HG03045 (cell line): ENCODE results near the gene CDR2L.
"Not testable (repeated sequence)": the region's sequence is repeated elsewhere in the genome, so short reads cannot be mapped to it uniquely, and the experiment has no call there.

ENCODE experiments used
- ATAC-seq: cut with Tn5 transposase; IDR thresholded peaks from one replicate; pipeline ENCODE4 v1.9.1; 2021; ENCODE audit warnings: mild to moderate bottlenecking, moderate library complexity; ENCODE audit not compliant: unreplicated experiment

CDR2L gene

GRCh38 chr17:75008373-75008772 lies 20.9 kb downstream of the CDR2L start:
- ATAC-seq, result no peak

DNA sequence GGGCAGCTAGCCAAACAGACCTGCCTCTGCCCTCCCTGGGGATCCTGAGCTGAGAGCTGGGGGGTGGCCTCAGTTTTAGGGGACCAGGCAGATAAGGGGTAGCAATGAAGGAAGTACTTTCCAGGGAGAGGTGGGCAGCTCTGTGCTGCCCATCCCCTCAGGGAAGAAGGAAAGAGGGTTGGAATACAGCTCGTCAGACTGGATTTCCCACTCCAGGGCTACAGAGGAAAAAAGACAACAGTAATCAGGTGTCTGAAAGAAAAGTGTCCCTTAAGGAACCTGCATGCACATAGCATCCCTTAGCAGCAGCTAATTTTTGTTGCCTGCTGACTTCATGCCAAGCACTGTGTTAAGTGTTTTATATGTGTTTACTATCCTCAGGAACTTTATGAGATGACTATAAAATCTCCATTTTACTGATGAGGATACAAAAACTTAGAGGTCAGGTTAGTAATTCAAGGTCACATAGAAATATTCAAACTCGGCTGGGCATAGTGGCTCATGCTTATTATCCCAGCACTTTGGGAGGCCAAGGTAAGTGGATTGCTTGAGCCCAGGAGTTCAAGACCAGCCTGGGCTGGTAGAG lies 21.8 kb downstream of the CDR2L start:
- ATAC-seq, result no peak

DNA sequence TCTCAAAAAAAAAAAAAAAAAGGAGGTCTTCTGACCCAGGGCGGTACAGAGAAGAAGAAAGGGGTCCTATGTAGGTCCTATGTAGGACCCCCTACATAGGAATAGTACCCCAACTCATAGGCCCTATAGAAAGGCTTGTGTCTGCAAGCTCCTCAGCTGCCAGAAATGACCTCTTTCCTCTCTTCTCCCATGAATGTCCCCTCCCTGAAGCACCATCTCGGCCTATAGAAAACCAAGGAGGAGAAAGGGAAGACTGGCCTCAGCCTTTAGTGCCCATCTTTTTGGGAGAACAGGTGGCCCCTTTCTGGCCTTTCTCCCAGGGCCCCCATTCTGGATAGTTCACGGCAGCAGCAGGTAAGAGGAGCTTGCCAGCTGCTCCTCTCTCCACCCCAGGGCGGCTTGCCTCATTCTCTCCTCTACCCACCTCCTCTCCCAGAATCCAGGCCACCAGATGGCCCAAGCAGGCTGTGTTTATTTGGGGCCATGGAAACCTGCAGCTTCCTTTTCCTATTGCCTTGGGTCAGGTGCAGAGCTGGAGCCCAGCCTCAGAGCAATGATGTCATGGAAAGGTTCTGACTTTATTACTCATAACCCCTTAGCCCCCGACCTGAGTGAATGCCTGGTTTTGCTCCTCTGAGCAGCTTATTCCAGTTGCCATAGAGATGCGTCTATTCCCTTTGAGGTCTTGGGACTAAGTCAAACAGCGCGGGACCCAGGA lies 23.4 kb downstream of the CDR2L start:
- ATAC-seq, result no peak

- no peak for ATAC-seq
Measured at GRCh38 chr17:75011401-75012095, 24.1 kb downstream of the CDR2L start.

- no peak for ATAC-seq
Measured at GRCh38 chr17:75012096-75012345, 24.6 kb downstream of the CDR2L start.

DNA sequence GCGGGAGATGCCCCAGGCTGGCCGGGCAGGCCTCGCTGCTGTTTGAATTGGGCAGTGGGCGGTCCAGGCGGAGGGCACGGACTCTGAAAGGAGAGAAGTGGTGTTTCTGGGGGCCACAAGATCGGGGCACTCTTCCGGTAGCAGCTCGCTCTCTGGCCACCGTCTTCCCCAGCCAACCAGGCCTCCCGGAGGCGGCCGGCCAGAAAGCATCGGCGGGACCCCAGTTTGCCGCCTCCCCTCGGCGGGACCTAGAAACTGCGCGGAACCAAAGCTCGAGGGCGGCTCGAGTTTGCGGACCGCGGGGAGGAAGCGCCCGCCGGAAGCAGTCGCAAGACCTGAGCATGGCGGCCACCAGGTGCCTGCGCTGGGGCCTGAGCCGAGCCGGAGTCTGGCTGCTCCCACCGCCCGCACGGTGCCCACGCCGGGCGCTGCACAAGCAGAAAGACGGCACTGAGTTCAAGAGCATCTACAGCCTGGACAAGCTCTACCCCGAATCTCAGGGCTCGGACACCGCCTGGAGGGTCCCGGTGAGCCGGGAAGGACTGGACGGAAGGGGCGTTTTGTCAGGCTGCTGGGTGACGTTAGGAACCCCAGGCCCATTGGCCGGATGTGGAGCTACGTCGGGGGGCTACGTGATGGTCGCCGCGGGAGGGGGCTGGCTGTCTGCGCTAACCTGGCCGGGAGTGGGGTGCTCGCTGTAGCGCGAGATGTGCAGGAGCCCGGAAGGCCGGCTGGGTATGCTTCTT lies 25.1 kb downstream of the CDR2L start, which contains the start of gene MRPL58:
MRPL58 (plus strand) TSS at position 325 of the 746 bp plus-strand sequence; CDS start at position 342, 17 bp downstream.
- ATAC-seq, result peak; percentile 79

DNA sequence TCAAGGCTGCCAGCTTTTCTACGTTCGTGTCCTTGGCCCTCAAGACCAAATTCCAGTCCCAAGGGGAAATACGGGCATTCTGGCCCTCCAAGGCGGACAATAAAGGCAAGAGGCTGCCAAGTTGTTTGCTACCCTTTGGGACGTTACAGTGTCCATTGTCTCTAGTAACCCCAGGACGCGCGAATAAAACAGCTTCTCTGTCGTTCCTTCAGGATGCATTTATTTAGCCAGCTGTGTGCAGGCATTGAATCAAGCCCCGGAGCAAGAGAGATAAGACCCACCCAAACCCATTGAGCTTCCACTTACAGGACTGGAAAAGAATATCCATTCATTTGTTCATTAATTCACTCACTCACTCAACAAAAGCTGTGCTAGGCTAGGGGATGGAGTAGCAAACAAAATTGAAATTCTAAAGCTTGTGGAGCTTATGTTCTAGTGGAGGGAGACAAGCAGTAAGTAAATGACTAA lies 25.7 kb downstream of the CDR2L start:
- no peak for ATAC-seq

DNA sequence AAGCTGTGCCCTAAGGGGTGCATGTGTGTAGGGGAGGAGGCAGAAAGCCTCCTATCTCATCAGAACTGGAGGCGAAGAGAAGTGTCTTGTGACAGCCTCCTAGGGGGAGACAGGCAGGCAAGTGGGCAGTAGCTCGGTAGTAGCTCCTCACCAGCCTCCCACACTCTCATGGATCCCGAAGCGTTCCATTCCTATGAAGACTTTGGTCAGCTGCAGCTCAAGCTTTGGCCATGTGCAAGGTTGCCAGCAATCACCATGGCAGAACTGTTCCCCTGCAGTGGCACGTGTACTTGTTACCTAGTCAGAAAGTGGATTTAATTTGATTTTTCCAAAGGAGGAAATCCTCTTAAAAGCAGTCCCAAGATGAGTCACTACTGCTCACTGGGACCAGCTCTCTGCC lies 31.7 kb downstream of the CDR2L start:
- no peak for ATAC-seq

GRCh38 chr17:75019710-75020109 lies 32.3 kb downstream of the CDR2L start:
- no peak for ATAC-seq

- no peak for ATAC-seq
Measured at GRCh38 chr17:75020331-75021110, 33.1 kb downstream of the CDR2L start.

DNA sequence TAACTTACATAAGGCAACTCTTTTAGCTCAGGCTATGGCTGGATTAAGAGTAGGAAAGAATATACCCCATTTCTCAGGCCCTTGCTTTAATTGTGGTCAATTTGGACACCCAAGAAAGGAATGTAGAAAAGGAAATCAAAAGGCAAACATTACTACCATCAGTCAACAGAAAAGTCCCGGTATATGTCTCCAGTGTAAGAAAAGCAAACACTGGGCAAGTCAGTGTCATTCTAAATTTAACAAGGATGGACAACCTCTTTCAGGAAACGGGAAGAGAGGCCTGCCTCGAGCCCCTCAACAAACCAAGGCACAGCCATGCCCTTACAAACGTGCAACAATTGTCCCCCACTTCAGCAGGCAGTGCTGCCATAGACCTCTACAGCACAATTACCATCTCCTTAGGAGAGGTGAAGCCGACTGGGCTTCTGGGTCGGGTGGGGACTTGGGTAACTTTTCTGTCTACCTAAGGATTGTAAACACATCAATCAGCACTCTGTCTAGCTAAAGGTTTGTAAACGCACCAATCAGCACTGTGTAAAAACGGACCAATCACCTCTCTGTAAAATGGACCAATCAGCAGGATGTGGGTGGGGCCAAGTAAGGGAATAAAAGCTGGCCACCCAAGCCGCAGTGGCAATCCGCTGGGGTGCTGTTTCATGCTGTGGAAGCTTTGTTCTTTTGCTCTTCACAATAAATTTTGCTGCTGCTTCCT lies 37.4 kb downstream of the CDR2L start:
- no peak for ATAC-seq

DNA sequence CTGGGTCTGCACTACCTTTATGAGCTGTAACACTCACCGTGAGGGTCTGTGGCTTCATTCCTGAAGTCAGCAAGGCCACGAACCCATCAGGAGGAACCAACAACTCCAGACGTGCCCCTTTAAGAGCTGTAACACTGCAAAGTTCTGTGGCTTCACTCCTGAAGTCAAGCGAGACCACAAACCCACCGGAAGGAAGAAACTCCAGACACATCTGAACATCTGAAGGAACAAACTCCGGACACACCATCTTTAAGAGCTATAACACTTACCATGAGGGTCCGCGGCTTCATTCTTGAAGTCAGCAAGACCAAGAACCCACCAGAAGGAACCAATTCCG lies 37.9 kb downstream of the CDR2L start:
- not testable (repeated sequence) for ATAC-seq

DNA sequence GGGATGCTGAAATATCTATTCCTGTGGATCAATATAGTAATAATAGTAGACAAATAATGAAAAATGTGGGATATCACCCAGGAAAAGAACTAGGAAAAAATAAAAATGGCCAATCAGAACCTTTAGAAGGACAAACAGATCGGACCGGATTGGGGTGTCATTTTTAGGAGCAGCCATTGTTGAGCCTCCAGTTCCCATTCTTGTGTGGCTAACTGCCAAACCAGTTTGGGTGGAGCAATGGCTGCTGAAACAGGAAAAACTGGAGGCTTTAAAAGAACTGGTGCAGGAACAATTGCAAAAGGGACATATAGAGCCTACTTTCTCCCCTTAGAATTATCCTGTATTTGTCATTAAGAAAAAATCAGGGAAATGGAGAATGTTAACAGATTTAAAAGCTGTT lies 39.2 kb downstream of the CDR2L start:
- ATAC-seq, result not testable (repeated sequence)

GRCh38 chr17:75030161-75030560 lies 42.7 kb downstream of the CDR2L start:
- no peak for ATAC-seq

- no peak for ATAC-seq
Measured at GRCh38 chr17:75031972-75032719, 44.7 kb downstream of the CDR2L start.

GRCh38 chr17:75032720-75033280 lies 45.4 kb downstream of the CDR2L start:
- ATAC-seq, result no peak

GRCh38 chr17:75033346-75034235 lies 46.2 kb downstream of the CDR2L start:
- peak; percentile 38 for ATAC-seq

DNA sequence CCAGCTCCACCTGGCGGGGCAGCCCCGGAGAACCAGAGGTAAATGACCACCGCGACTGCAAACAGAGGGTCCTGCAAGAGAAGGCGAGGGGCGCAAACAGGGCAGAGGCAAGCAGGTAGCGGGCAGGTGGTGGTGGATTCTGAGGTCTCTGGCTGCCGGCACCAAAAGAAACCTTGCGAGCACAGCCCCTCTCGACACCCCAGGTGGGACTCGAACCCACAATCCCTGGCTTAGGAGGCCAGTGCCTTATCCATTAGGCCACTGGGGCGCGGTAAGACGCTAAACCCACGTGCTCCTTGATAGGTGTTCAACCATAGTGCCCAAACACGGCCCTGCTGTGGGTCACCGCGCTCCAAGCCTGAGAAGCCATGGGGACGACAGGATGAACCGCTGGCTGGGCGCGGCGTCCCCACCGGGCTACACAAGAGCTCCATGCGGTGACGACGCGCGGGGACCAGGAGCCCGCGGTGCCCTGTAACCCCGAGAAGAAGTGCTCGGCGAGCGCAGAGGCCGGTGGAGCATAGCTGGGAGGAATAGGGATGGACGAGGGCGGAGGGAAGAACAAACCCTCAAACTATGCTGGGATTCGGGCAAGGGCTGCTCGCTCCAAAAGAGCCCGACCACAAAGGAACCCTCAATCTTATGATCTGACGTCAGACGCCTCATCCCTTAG lies 46.9 kb downstream of the CDR2L start:
- peak; percentile 37 for ATAC-seq
